Measurements from ENCODE around the gene DGLUCY.
"Not testable (repeated sequence)": the region's sequence is repeated elsewhere in the genome, so short reads cannot be mapped to it uniquely, and the experiment has no call there.

DNA sequence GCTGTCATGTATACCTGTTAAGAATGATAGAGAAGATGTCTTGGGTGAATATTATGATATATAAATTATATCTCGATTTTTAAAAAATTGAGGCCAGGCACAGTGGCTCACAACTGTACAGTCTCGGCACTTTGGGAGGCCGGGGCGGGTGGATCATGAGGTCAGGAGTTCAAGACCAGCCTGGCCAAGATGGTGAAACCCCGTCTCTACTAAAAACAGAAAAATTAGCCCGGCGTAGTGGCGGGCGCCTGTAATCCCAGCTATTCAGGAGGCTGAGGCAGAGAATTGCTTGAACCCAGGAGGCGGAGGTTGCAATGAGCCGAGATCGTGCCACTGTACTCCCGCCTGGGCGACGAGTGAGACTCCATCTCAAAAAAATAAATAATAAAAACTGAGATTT lies 152.4 kb downstream of the DGLUCY start:
- TF ChIP-seq EZH2 (IDR thresholded peaks at IDR 0.05; ENCODE audit: insufficient read depth, poor library complexity, severe bottlenecking); EZH2phosphoT487 (IDR thresholded peaks at IDR 0.05; ENCODE audit: insufficient read depth, low read depth): not testable (repeated sequence)

Measured in GM23248 (cell line).